ENCODE data around the gene OR52B6. TPM values are rescaled to one million over a fixed set of nuclear protein-coding genes. Genes with fewer than 3 reads are reported as not detected.

Gene OR52B6
- total RNA-seq, 2 experiments from 2014 or later = not detected

- BruUV-seq (replicated peaks) = no TSS peak
- TF ChIP-seq CTCF (conservative IDR thresholded peaks at IDR 0.05; ENCODE audit: low read length) = no peak
- TF ChIP-seq EZH2phosphoT487 (IDR thresholded peaks at IDR 0.05; ENCODE audit: borderline replicate concordance, low read depth, low read length) = no peak
- Histone ChIP-seq H3K4me1 (ENCODE audit: insufficient read depth, low read length, poor library complexity, severe bottlenecking) (no peaks in the 10 kb centered on the region), H4K20me1 (ENCODE audit: insufficient read depth, low read length) (no peaks in the 10 kb centered on the region), H3K4me3 (ENCODE audit: low read depth, low read length, poor library complexity, severe bottlenecking) (no peak overlapping the region), H2AFZ (ENCODE audit: low read length) (no peak overlapping the region), H3K4me2 (ENCODE audit: low read length) (no peak overlapping the region), H3K36me3 (ENCODE audit: insufficient read depth, low read length) (no peaks in the 10 kb centered on the region), H3K9me2 (ENCODE audit: insufficient read depth, low read length) (no peaks in the 10 kb centered on the region), H3K9me3 (ENCODE audit: low read length) (no peaks in the 10 kb centered on the region), H3K27ac (ENCODE audit: low read depth, low read length, poor library complexity, severe bottlenecking) (no peak overlapping the region), H3K79me2 (ENCODE audit: insufficient read depth, low read depth, low read length) (no peaks in the 10 kb centered on the region)
- intact Hi-C loops (cut with micrococcal nuclease; ENCODE audit: unreplicated experiment) = no loop called here
- ChIA-PET CTCF (ENCODE audit: unreplicated experiment) (no interaction called here), POLR2A (interaction anchor here (0.6 kb wide), 1 partner anchor 34 kb away, joined by 3 read pairs; no protein-coding TSS in a partner anchor)
- DNase-seq (ENCODE audit: low spot score) = no peak
Measured at GRCh38 chr11:5536482-5536881, 44.2 kb upstream of the OR52B6 start.

GRCh38 chr11:5541427-5541826 is 39.2 kb upstream of the OR52B6 start:
- H3K4me1 ChIP-seq (ENCODE audit: insufficient read depth, low read length, poor library complexity, severe bottlenecking) = no peaks in the 10 kb centered on the region
- no peaks in the 10 kb centered on the region for H3K9me2 ChIP-seq (ENCODE audit: insufficient read depth, low read length)
- no peak overlapping the region for H3K4me3 ChIP-seq (ENCODE audit: low read depth, low read length, poor library complexity, severe bottlenecking)
- no TSS peak for BruUV-seq (replicated peaks)
- no peaks in the 10 kb centered on the region for H4K20me1 ChIP-seq (ENCODE audit: insufficient read depth, low read length)
- H3K4me2 ChIP-seq (ENCODE audit: low read length) = no peak overlapping the region
- H3K27ac ChIP-seq (ENCODE audit: low read depth, low read length, poor library complexity, severe bottlenecking) = no peak overlapping the region
- DNase-seq (ENCODE audit: low spot score) = no peak
- POLR2A ChIA-PET = no interaction called here
- H3K9me3 ChIP-seq (ENCODE audit: low read length) = no peaks in the 10 kb centered on the region
- no peak overlapping the region for H2AFZ ChIP-seq (ENCODE audit: low read length)
- no peak for TF ChIP-seq CTCF (conservative IDR thresholded peaks at IDR 0.05; ENCODE audit: low read length)
- no peak for TF ChIP-seq EZH2phosphoT487 (IDR thresholded peaks at IDR 0.05; ENCODE audit: borderline replicate concordance, low read depth, low read length)
- no peaks in the 10 kb centered on the region for H3K79me2 ChIP-seq (ENCODE audit: insufficient read depth, low read depth, low read length)
- intact Hi-C loops (cut with micrococcal nuclease; ENCODE audit: unreplicated experiment) = no loop called here
- CTCF ChIA-PET (ENCODE audit: unreplicated experiment) = no interaction called here
- no peaks in the 10 kb centered on the region for H3K36me3 ChIP-seq (ENCODE audit: insufficient read depth, low read length)

- Histone ChIP-seq H3K4me2 (ENCODE audit: low read length) (no peak overlapping the region), H3K9me2 (ENCODE audit: insufficient read depth, low read length) (no peaks in the 10 kb centered on the region), H3K9me3 (ENCODE audit: low read length) (no peaks in the 10 kb centered on the region), H3K4me3 (ENCODE audit: low read depth, low read length, poor library complexity, severe bottlenecking) (no peak overlapping the region), H3K36me3 (ENCODE audit: insufficient read depth, low read length) (no peaks in the 10 kb centered on the region), H3K27ac (ENCODE audit: low read depth, low read length, poor library complexity, severe bottlenecking) (no peak overlapping the region), H3K79me2 (ENCODE audit: insufficient read depth, low read depth, low read length) (no peaks in the 10 kb centered on the region), H2AFZ (ENCODE audit: low read length) (no peak overlapping the region), H4K20me1 (ENCODE audit: insufficient read depth, low read length) (no peaks in the 10 kb centered on the region), H3K4me1 (ENCODE audit: insufficient read depth, low read length, poor library complexity, severe bottlenecking) (no peaks in the 10 kb centered on the region)
- intact Hi-C loops (cut with micrococcal nuclease; ENCODE audit: unreplicated experiment) = no loop called here
- ChIA-PET POLR2A (no interaction called here), CTCF (ENCODE audit: unreplicated experiment) (no interaction called here)
- TF ChIP-seq EZH2phosphoT487 (IDR thresholded peaks at IDR 0.05; ENCODE audit: borderline replicate concordance, low read depth, low read length) = no peak
- no peak for TF ChIP-seq CTCF (conservative IDR thresholded peaks at IDR 0.05; ENCODE audit: low read length)
- DNase-seq (ENCODE audit: low spot score) = no peak
- BruUV-seq (replicated peaks) = no TSS peak
Measured at GRCh38 chr11:5546457-5546856, 34.2 kb upstream of the OR52B6 start.
